Stimulated activated CD8-positive, alpha-beta memory T cell treated with anti-CD3 and anti-CD28 coated beads, Interleukin-12 subunit alpha, Interleukin-12 subunit beta, amount 100 ng/mL, for 4 hours (primary cell): ENCODE data around the gene OTUD4.
"Not testable (repeated sequence)": the region's sequence is repeated elsewhere in the genome, so short reads cannot be mapped to it uniquely, and the experiment has no call there.

Source experiments
- DNase-seq: peaks from one replicate; pipeline ENCODE4 v3.0.0-alpha.2; 2020; ENCODE audit warnings: low read depth

Gene OTUD4

GRCh38 chr4:145180298-145181090 lies at the start of gene OTUD4:
Gene OTUD4 (minus strand): TSS chr4:145180589. CDS start chr4:145179973, 616 bp downstream.
- peak; percentile 95 for DNase-seq

GRCh38 chr4:145223228-145223627 lies 42.8 kb upstream of the OTUD4 start:
- DNase-seq: not testable (repeated sequence)

GRCh38 chr4:145221529-145221928 lies 41.1 kb upstream of the OTUD4 start:
- DNase-seq: not testable (repeated sequence)

GRCh38 chr4:145219090-145219489 lies 38.7 kb upstream of the OTUD4 start:
- no peak for DNase-seq

GRCh38 chr4:145218251-145218650 lies 37.9 kb upstream of the OTUD4 start:
- no peak for DNase-seq

GRCh38 chr4:145217349-145217748 lies 37.0 kb upstream of the OTUD4 start:
- DNase-seq: no peak

- no peak for DNase-seq
These were observed 36.1 kb upstream of the OTUD4 start for GRCh38 chr4:145216535-145216934.

GRCh38 chr4:145213245-145213644 lies 32.9 kb upstream of the OTUD4 start:
- DNase-seq: no peak

GRCh38 chr4:145207934-145208333 lies 27.5 kb upstream of the OTUD4 start:
- DNase-seq: no peak

- no peak for DNase-seq
These were observed 23.0 kb upstream of the OTUD4 start for GRCh38 chr4:145203410-145203809.

GRCh38 chr4:145200366-145200765 lies 20.0 kb upstream of the OTUD4 start:
- no peak for DNase-seq

GRCh38 chr4:145199051-145199716 lies 18.8 kb upstream of the OTUD4 start:
- no peak for DNase-seq

GRCh38 chr4:145196747-145197146 lies 16.4 kb upstream of the OTUD4 start:
- DNase-seq: no peak

GRCh38 chr4:145195167-145195952 lies 15.0 kb upstream of the OTUD4 start:
- no peak for DNase-seq

- no peak for DNase-seq
These were observed 9.6 kb upstream of the OTUD4 start for GRCh38 chr4:145189981-145190380.

- no peak for DNase-seq
These were observed 6.3 kb upstream of the OTUD4 start for GRCh38 chr4:145186729-145187128.

GRCh38 chr4:145183581-145183980 lies 3.2 kb upstream of the OTUD4 start:
- no peak for DNase-seq

- no peak for DNase-seq
These were observed 2.6 kb upstream of the OTUD4 start for GRCh38 chr4:145183023-145183422.

GRCh38 chr4:145182222-145182621 lies 1.8 kb upstream of the OTUD4 start:
- DNase-seq: no peak

GRCh38 chr4:145181091-145181501 lies 707 bp upstream of the OTUD4 start:
- no peak for DNase-seq

GRCh38 chr4:145179861-145180297 lies 510 bp downstream of the OTUD4 start:
- DNase-seq: not testable (repeated sequence)

GRCh38 chr4:145179281-145179860 lies 1.0 kb downstream of the OTUD4 start:
- DNase-seq: peak; percentile 80
